Measurements from ENCODE around the gene RIC8B.

RIC8B gene

DNA sequence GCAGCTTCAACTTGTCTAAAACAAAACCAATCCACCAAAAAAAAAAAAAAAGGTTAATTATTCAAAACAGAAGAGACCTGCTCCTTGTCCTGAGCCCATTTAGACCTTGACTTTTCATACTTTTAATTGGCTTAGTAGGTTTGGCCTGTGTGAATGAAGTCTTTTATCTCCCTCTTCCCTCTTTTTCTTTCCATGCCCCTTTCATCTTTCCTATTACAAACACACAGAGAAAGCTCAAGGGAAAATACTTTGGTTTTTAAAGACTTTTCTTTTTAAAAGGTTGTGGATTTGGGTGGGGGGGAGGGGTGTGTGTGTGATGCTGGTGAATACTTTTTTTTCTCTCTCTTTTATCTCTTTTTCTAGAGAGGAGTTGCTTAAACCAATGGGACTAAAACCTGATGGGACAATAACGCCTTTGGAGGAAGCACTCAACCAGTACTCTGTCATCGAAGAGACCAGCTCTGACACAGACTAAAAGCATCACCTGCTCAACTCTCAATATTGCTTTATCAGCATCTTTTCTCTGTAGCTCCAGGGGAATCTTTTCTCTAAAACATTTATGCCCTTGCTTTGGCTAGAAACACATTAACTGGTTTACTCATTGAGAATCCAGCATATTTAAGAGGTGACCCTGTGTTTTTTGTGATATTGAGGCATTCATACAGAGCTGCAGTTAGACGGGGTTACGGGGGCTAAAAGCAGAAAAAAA, 111.2 kb downstream of the RIC8B start:
- Histone ChIP-seq H3K4me1 (no peaks in the 10 kb centered on the region), H3K27me3 (no peaks in the 10 kb centered on the region), H3K4me3 (ENCODE audit: low read depth, low read length) (no peak overlapping the region), H3K9me3 (no peaks in the 10 kb centered on the region), H3K36me3 (no peaks in the 10 kb centered on the region; the same call in 1 of the 2 replicates)
- TF ChIP-seq, protein P1, sequence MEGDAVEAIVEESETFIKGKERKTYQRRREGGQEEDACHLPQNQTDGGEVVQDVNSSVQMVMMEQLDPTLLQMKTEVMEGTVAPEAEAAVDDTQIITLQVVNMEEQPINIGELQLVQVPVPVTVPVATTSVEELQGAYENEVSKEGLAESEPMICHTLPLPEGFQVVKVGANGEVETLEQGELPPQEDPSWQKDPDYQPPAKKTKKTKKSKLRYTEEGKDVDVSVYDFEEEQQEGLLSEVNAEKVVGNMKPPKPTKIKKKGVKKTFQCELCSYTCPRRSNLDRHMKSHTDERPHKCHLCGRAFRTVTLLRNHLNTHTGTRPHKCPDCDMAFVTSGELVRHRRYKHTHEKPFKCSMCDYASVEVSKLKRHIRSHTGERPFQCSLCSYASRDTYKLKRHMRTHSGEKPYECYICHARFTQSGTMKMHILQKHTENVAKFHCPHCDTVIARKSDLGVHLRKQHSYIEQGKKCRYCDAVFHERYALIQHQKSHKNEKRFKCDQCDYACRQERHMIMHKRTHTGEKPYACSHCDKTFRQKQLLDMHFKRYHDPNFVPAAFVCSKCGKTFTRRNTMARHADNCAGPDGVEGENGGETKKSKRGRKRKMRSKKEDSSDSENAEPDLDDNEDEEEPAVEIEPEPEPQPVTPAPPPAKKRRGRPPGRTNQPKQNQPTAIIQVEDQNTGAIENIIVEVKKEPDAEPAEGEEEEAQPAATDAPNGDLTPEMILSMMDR (IDR thresholded peaks at IDR 0.05; ENCODE audit: low read depth, low read length), result no peak
- DNase-seq, result no peak

DNA sequence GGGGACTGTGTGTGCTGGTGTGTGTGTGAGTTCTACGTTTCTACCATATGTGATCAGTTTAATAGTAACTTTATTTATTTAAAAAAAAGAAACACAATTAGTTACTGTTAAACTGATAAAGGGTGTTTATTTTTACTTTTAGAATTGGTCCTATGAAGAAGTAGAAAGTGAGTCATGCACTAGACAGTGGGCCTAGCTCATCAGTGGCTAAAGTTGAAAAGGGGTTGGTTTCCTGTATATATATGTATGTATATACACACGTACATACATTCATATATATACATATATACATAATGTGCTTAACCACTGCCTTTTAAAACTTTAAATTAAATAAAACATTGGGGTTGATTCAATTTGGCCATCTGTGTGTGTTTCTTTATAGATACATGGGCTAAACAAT, 112.5 kb downstream of the RIC8B start:
- DNase-seq, result no peak
- Histone ChIP-seq H3K36me3 (no peaks in the 10 kb centered on the region; the same call in 1 of the 2 replicates), H3K27me3 (no peaks in the 10 kb centered on the region), H3K9me3 (no peaks in the 10 kb centered on the region), H3K4me1 (no peaks in the 10 kb centered on the region), H3K4me3 (ENCODE audit: low read depth, low read length) (no peak overlapping the region)
- TF ChIP-seq, protein P1 (IDR thresholded peaks at IDR 0.05; ENCODE audit: low read depth, low read length), result no peak

DNA sequence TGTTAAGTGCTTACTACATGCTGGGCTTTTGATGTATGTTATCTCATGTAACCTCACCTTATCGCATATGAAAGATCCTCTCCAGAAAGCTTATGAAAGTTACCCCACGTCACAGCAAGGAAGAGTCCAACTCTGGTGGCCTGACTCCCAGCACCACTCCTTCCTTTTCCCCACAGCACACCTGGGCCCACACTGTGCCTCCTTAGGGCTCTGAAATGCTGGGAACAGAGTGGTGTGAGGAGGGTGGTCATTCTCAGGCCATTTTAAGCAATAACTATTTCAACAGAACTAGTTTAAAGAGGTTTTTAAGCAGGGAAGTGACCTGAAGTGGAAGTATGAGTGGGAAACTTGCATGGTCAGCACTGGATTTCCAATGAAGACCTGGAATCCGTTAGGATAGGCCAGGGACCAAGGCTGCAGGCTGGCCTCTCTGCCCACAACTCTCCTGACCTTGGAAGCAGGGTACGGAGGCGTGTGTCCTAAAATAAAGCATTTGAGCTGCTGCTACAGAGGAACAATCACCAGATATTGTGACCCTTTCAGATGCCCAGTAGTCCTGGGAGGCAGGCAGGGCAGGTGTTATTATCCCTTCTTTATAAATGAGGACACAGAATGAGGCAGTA, 114.0 kb downstream of the RIC8B start:
- DNase-seq, result no peak
- TF ChIP-seq, protein P1 (IDR thresholded peaks at IDR 0.05; ENCODE audit: low read depth, low read length), result no peak
- no peaks in the 10 kb centered on the region for H3K27me3 ChIP-seq

DNA sequence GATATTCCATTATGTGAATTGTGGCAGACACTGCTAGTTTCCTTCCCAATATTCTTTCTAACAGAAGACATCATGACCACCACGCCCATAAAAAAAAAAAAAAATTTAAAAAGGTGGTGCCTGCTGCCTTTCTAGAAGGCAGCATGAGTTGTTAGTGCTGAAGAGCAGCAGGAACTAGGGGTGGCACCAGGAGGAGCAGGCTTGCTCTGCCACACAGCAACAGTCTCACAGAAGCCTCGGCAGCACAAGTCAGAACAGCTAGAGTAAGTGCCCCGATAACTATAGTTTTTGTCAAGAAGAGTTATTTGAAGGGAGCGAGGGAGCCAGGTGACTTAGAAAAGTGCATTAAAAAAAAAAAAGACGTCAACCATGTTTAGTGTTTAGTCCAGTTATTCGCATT, 114.8 kb downstream of the RIC8B start:
- no peak overlapping the region for H3K4me3 ChIP-seq (ENCODE audit: low read depth, low read length)
- no peaks in the 10 kb centered on the region; the same call in 1 of the 2 replicates for H3K36me3 ChIP-seq
- TF ChIP-seq, protein P1 (IDR thresholded peaks at IDR 0.05; ENCODE audit: low read depth, low read length), result no peak
- no peaks in the 10 kb centered on the region for H3K9me3 ChIP-seq
- no peaks in the 10 kb centered on the region for H3K4me1 ChIP-seq
- H3K27me3 ChIP-seq, result no peaks in the 10 kb centered on the region
- no peak for DNase-seq

More for the DNA sequence above, 114.0 kb downstream of the RIC8B start:
- Histone ChIP-seq H3K4me1 (no peaks in the 10 kb centered on the region), H3K36me3 (no peaks in the 10 kb centered on the region; the same call in 1 of the 2 replicates), H3K9me3 (no peaks in the 10 kb centered on the region), H3K4me3 (ENCODE audit: low read depth, low read length) (no peak overlapping the region)

DNA sequence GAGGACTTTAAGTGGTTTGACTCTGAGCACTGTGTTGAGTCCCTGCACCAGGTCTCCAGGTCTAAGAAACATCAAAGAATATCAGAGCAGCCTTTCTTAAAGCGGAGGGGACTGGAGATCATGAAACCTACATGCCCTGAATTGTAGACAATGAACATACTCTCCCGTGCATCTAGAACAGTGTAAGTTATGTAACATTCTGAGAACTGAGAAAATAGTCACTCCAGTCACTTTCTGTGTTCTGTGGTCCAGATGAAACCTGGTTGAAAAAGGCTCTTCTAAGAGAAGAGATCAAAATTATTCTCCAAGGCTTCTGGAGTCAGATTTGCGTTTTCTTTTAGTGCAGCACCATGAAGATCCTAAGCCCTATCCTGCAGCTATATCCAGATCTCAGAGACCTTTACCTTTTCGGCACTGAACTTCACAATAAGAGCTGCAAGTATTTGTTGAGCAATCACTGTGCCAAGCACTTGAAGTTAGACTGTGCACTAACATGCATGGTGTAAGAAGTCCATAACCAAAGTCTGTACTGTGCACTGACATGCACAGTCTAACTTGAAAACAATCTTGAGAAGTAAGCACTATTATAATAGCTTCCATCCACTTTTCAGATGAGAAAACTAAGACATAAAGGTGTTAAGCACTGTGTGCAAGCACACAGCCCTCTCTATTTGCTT, 115.6 kb downstream of the RIC8B start:
- Histone ChIP-seq H3K9me3 (no peaks in the 10 kb centered on the region), H3K27me3 (no peaks in the 10 kb centered on the region), H3K4me1 (no peaks in the 10 kb centered on the region), H3K4me3 (ENCODE audit: low read depth, low read length) (no peak overlapping the region), H3K36me3 (no peaks in the 10 kb centered on the region; the same call in 1 of the 2 replicates)
- TF ChIP-seq, protein P1 (IDR thresholded peaks at IDR 0.05; ENCODE audit: low read depth, low read length), result no peak
- DNase-seq, result no peak

Data from BE2C (cell line).